GM19025 (cell line): ENCODE data around the gene ARHGAP11B.
A peak's percentile ranks its signal among the peaks of the same experiment; 100 is the strongest.
"Not testable (repeated sequence)": the region's sequence is repeated elsewhere in the genome, so short reads cannot be mapped to it uniquely, and the experiment has no call there.

Experiments used
- ATAC-seq: cut with Tn5 transposase; IDR thresholded peaks from one replicate; pipeline ENCODE4 v1.9.1; 2021; ENCODE audit warnings: mild to moderate bottlenecking, low read depth, moderate library complexity; ENCODE audit not compliant: unreplicated experiment

ARHGAP11B gene

DNA sequence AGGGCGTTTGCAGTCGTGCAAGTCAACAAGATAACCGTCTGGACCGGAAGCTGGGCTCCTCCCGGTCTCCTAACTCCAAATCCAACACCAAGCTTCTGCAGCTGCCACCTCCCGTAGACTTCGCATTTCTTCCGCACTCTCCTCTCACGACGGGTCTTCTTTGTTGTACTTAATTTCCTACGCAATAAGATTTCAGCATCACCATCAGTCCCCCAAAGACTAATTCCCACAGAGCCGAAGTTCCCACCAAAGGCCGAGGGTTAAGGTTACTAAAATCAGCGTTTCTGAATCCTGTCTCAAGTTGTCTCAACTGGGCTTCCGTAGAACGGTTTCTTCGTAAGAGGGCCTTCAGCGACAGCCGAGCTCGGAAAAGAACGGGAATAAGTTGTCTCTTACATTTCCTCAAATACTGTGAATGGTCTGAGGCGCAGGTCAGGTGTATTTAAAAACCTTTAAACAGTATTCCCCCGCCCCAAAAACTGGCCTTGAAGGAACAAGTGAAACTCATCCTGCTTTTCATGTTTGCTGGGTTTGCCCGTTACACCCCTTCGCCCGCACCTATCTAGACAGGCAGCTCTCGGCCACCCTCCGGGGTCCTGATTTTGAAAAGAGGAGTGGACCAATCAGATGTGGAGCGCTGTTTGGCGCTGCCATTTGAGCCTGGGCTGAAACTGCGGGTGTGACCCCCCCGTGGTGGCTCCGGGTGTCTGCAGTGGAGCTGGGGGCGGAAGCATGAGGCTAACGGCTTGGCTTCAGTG lies at the start of gene ARHGAP11B:
TSS of gene ARHGAP11B (plus strand) at position 693 of the 758 bp plus-strand sequence.
- peak; percentile 88 for ATAC-seq

DNA sequence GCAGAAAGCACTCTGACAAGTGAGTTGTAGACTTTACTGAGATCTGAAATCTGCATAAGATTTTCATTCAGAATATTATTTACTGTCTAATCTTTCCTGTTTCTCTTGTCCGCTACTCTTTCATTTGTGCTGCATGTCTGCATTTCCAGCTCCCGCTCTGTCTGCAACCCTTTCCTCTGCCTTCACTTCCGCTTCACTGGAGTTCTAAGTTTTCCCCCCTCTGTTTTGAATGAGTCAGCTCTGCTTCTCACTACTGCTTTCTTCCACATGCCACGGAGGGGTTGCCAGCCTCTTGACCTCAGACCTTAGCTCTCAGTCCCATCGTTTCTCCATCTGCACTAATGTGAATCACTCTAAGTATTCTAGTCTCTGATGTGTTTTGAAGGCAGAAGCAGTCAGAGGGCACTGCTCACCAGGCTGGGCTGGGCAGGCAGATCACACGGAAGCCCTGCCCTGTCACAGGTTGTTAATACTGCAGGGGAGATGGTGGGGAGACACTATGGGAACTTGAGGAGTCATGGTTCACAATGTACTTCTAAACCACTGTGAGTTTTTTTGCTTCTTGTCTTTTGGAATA lies 46.4 kb upstream of the ARHGAP11B start:
- ATAC-seq: not testable (repeated sequence)

DNA sequence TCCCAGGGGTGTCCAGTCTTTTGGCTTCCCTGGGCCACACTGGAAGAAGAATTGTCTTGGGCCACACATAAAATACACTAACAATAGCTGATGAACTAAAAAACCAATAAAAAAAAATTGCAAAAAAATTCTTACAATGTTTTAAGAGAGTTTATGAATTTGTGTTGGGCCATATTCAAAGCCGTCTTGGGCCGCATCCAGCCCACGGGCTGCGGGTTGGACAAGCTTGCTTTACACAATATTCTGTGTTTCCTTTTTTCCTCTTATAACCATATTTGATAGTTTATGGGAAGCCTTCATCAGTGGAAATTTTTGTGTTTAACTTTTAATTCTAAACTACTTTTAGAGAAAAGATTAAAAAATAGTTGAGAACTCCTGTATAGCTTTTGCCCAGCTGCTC lies 45.2 kb upstream of the ARHGAP11B start:
- not testable (repeated sequence) for ATAC-seq

DNA sequence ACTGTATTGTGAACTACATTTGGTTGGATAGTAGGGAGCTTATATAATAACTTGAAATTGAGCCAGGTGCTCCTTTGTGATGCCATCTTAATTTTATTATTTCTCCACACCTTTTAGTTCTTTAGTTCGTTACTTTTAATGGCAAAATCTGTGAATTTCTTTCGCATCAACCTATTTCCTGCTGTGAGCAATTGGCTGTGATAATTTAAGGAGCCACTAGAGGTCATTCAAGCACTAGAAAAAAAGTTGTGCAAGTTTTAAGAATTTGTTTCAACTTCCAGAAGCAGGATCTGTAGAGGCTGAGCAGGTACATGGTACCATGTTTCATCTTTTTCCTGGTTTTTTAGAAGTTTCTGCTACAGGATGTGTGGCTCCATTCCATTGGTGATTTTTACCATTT lies 27.0 kb upstream of the ARHGAP11B start:
- ATAC-seq: not testable (repeated sequence)

DNA sequence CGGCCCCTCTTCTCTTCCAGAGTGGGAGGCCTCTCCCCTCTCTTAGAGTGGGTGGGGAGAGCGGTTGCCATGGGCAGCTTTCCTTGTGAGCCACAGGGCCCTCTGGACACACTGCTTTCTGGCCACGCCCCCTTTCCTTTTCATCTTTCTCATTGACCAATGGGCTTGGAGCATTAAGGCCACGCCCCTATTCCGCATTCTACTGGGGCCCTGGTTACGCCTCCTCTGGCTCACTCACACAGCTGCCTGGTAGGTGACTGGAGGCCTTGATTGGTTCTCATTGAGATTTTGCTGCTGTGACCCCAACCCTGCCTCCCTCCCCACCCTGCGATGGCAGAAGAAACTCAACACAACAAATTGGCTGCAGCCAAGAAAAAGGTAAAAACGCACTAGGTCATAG lies 22.1 kb upstream of the ARHGAP11B start, which contains the start of gene GOLGA8H:
TSS of gene GOLGA8H (plus strand) at position 233 of the 400 bp plus-strand sequence. CDS start at position 331, 98 bp downstream.
- not testable (repeated sequence) for ATAC-seq

DNA sequence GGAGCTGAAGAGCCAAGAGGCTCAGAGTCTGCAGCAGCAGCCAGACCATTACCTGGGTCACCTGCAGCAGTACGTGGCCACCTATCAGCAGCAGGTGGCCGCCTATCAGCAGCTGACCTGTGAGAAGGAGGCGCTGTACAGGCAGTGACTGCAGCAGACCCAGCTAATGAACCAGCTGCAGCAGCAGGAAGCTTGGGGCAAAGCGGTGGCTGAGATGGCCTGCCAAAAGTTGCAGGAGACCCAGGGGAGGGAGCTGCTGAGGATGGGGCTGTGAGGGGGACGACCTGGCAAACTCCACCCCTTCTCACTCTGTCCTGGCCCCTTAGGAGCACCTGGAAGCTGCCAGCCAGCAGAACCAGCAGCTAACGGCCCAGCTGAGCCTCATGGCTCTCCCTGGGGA lies 13.7 kb upstream of the ARHGAP11B start:
- ATAC-seq: not testable (repeated sequence)

DNA sequence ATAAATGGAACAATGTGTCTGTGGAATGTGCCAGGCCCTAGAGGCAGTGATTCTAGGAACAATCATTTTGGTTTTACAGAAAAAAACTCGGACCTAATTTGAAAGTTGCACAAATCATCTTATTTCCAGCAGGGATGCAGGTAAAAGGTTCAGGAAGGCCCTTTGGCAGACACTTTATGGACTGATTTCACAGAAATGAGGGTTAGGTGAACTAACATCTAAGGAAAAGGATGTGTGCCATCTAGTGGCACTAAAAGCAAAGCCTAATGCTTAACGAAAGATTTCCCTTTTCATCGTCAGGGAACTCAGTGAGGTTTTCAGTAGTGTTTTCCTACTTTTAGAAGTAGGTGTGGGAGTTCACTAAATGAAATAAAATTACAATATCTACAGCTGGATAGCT lies 4.6 kb upstream of the ARHGAP11B start:
- ATAC-seq: not testable (repeated sequence)

DNA sequence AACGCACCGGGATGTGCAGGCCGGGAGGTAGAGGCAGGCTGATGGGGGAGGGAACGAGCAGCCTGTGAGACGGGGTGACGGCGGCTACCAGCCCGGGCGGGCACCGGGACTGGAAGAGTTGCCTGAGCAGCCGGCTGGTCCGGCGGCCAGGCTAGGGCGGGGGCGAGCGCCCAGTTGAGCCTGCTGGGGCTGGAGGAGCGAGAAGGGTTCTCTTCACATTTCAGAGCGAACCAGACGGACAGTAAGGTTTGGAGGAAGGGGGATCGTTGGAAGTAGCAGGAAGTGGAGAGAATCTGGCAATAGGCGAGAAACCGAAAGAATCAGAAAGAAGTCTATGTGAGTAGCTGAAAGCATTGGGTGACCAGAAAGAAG lies 252 bp downstream of the ARHGAP11B start:
- ATAC-seq: peak; percentile 41

DNA sequence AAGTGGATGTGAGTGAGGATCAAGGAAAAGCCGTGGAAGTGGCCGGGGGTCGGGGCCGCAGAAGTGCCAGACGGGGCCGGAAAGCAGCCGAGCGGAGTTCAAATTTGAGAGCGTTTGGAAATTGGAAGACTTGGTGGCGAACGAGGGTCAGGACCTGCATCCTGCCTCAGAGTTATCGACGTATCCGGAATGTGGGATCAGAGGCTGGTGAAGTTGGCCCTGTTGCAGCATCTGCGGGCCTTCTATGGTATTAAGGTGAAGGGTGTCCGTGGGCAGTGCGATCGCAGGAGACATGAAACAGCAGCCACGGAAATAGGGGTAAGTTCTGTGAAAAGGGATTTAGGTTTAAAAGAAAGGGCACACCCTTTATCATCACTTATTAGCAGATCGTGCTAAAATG lies 704 bp downstream of the ARHGAP11B start:
- ATAC-seq: not testable (repeated sequence)

DNA sequence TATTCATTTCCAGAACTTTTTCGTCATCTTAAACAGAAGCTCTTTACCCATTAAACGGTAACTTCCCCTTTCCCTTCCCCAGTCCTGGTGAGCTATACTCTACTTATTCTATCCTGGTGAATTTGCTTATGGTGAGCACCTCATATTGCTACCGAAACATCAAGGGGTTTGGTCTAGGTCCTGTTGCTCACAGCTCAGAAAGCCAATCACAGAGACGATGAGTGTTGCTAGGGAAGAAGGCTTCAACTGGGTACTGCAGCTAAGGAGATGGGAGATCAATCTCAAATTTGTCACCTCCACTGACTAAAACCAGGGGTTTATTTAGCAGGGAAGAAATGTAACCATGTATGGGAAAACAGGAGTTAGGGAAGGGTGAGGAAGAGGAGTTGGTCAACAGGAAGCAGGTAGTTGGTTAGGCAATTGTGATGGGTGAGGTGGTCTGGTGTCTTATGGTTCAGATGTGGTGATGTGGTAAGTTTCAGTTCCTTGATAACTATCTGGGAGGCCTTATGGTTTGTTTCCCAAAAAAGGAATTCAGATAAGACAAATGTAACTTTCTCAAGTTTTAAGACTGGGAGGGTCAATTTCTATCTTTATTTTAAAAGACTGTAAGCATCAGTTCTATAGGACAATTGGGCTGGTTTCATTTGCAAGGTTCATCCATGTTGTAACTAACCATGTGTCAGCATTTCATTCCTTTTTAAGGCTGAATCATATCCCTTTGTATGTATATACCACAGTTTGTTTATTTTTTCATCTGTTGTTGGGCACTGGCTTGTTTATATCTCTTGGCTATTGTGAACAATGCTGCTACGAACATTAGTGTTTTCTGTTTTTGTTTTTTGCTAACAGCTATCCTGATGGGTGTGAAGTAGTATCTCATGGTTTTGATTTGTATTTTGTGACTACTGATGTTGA lies 24.3 kb downstream of the ARHGAP11B start:
- ATAC-seq: peak; percentile 93

DNA sequence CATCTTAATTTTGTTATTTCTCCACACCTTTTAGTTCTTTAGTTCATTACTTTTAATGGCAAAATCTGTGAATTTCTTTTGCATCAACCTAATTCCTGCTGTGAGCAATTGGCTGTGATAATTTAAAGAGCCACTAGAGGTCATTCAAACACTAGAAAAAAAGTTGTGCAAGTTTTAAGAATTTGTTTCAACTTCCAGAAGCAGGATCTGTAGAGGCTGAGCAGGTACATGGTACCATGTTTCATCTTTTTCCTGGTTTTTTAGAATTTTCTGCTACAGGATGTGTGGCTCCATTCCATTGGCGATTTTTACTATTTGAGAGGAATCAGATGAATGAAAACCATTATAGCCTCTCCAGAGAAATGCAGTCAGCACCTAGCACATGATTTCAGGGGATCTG lies 35.2 kb downstream of the ARHGAP11B start:
- ATAC-seq: not testable (repeated sequence)

DNA sequence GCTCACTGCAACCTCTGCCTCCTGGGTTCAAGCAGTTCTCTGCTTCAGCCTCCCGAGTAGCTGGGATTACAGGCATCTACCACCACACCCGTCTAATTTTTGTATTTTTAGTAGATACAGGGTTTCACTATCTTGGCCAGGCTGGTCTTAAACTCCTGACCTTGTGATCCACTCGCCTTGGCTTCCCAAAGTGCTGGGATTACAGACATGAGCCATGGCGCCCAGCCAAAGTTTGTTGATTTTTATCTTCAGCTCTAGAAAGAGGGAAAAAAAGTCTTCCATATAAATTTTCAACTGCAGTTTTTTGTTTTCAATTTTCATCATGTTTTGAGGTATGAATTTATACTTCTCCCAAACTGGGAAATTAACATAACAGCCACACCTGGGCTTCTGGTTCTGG lies 43.7 kb downstream of the ARHGAP11B start:
- not testable (repeated sequence) for ATAC-seq

DNA sequence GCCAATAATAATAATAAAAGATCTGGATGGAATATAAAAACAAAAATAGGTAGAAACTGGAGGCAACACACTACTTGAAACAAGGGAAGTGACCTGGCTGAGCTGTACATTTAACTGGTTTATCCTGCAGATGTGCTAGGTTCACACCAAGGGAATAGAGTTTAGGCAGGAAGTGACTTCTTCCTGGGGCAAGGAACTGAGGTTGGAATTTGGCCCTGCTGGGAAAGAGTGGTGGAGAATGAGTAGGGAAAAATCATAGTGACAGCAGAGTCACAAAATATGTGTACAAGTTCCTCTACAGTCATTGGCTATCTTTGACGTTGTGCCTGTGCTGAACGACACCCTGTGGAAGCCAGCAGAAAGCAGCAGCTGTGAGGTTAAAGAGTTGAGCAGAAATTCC lies 44.1 kb downstream of the ARHGAP11B start:
- ATAC-seq: no peak

DNA sequence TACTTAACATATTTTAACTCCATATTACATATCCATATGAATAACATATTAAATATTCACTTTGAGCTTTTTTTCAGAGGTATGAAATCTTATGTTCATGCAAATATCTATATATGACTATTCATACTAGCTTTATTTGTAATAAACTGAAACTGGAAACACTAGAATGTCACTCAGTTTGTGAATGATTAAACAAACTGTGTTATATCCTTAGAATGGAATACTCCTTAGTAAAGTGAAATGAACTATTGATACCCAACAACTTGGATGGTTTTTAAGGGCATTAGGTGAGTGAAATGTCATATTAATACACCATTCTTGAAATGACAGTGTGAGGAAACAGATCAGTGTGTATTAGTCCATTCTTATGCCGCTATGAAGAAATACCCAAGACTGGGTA lies 45.4 kb downstream of the ARHGAP11B start:
- ATAC-seq: no peak

DNA sequence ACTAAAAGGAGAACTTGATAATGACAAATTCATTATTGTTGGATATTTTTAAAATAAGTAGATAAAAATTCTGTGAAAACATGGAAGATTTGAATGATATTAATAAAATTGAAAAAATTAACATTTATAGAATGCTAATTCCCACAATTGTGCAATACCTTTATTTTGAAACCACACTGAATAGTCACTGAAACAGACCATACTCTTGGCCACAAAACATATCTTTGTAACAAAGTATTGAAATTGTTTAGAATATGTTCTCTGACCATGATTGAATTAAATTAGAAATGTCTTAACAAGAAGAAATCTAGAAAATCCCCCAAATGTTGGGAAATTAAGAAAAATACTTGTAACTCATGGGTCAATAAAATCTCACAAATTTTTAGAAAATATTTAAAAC lies 49.2 kb downstream of the ARHGAP11B start:
- ATAC-seq: no peak

DNA sequence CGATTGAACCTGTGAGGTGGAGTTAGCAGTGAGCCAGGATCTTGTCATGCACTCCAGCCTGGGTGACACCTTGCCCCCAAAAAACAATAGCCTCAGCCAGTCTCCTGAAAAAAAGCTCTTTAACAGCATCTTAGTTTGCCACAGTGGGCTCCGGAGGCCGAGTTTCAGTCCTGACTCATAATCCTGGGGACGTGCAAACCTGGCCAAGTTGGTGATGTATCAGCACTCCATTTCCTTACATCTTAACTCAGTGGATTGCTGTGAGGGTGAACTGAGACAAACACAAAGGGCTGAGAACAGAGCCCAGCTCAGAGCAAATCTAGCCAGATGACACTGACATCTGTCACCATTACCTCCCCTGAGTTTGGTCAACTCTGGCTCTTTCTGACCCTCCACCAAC lies 50.0 kb downstream of the ARHGAP11B start:
- ATAC-seq: not testable (repeated sequence)

DNA sequence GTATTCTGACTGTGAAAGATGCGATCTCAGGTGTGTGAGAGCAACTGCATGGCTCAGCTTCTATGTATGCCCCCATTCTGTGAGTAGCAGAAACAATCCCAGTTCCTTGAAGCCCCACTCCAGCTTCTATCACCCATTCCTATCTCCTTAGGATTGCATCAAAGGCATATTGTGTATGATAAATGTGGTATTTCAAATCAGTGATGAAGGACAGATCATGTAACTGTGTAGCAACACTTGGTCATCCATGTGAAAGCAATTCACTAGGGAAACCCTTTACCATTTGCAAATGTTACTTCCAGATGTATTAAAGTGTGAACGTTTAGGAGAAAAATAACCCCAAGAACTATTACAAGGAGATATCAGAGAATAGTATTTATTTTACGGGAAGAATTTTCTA lies 55.1 kb downstream of the ARHGAP11B start:
- not testable (repeated sequence) for ATAC-seq

DNA sequence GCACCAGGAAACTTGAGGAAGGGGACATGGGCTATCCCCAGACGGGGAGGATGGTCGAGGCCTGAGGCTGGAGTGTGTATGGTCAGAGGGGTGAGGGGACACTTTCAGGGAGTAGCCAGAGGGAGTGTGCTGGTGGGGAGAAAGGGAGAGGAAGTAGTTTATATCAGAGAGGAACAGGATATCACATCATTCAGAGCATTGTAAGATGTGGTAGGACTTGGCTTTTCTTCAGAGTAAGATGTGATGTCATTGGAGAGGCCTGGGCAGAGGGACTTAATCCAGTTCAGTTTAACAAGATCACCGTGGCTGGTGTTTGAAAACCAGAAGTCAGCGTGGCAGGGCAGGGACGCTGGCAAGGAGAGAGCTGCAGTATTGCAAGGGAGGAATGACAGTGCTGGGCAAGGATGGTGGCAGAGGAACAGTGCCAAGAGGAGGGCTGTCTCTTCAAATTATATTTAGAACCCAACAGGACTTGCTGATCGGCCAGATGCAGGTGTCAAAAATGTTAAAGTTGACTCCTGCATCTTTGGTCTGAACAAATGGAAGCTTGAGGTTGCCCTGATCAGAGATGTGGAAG lies 59.9 kb downstream of the ARHGAP11B start:
- ATAC-seq: not testable (repeated sequence)

DNA sequence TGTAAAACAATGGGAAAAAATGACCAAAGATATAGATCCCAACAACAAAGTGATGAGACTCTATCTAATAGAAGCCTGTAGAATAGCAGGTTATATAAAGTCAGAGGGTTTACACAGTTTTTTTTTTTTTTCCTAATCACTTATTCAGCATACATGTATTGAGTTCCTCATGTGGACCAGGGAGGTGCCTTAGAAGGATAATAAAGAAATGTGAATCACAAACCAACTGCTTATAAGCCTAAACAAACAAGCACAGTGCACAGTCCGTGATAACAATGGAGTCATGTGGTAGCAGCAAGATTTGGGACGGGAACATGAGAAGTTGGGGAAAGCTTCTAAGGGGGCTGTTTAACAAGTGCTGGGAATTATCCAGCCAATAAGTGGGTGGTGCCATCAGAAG lies 60.7 kb downstream of the ARHGAP11B start:
- ATAC-seq: not testable (repeated sequence)
